Measurements from ENCODE around the gene BICRA. TPM values are rescaled to one million over a fixed set of nuclear protein-coding genes. Genes with fewer than 3 reads are reported as not detected.
"Not testable (repeated sequence)": the region's sequence is repeated elsewhere in the genome, so short reads cannot be mapped to it uniquely, and the experiment has no call there.

Gene BICRA
- 10 to 100 TPM; 23.3 to 25.5 TPM for total RNA-seq

GRCh38 chr19:47608969-47609905 lies at the start of gene BICRA:
TSS of gene BICRA (plus strand) at chr19:47609134. CDS start at chr19:47673575, 64,441 bp downstream.
- ChIA-PET CTCF (interaction anchor here (0.6 to 2.2 kb wide), 4 partner anchors 10 to 147 kb away, joined by 3 to 11 read pairs (median 4); partner anchors contain the start of gene NAPA), POLR2A (interaction anchor here (0.6 to 1.0 kb wide), 3 partner anchors 11 to 260 kb away, joined by 4 read pairs; partner anchors contain the start of gene DHX34)
- Mint-ChIP-seq H3K4me1 (peaks cover 30% of the 10 kb centered on the region), H3K4me3 (peak within 1 kb of the TSS; percentile 93), H3K27ac (peak within 1 kb of the TSS; percentile 96), H3K9me3 (no peaks in the 10 kb centered on the region), H3K36me3 (ENCODE audit: low read depth) (peaks cover 25% of the 10 kb centered on the region), H3K27me3 (no peaks in the 10 kb centered on the region)
- DNase-seq: peak; percentile 85

GRCh38 chr19:47560999-47561398 lies 47.9 kb upstream of the BICRA start:
- Mint-ChIP-seq H3K36me3 (ENCODE audit: low read depth) (no peaks in the 10 kb centered on the region), H3K4me1 (peaks cover 10% of the 10 kb centered on the region), H3K9me3 (no peaks in the 10 kb centered on the region), H3K4me3 (no peak overlapping the region), H3K27me3 (peaks cover 4% of the 10 kb centered on the region), H3K27ac (no peak overlapping the region)
- no peak for DNase-seq
- ChIA-PET CTCF (interaction anchor here (0.6 to 1.7 kb wide), 5 partner anchors 10 to 77 kb away, joined by 3 to 9 read pairs (median 4); partner anchors contain the start of gene KPTN), POLR2A (interaction anchor here (0.6 kb wide), 1 partner anchor 643 kb away, joined by 9 read pairs; no protein-coding TSS in a partner anchor)

GRCh38 chr19:47561440-47562057 lies 47.4 kb upstream of the BICRA start:
- ChIA-PET POLR2A (no interaction called here), CTCF (interaction anchor here (0.5 to 1.7 kb wide), 4 partner anchors 14 to 132 kb away, joined by 3 to 9 read pairs (median 6); partner anchors contain the start of gene KPTN)

GRCh38 chr19:47564081-47564480 lies 44.9 kb upstream of the BICRA start:
- CTCF ChIA-PET: no interaction called here
- POLR2A ChIA-PET: no interaction called here
- Mint-ChIP-seq H3K4me3 (no peak overlapping the region), H3K27ac (no peak overlapping the region), H3K4me1 (peaks cover 10% of the 10 kb centered on the region), H3K36me3 (ENCODE audit: low read depth) (no peaks in the 10 kb centered on the region), H3K27me3 (peaks cover 4% of the 10 kb centered on the region), H3K9me3 (no peaks in the 10 kb centered on the region)
- no peak for DNase-seq

More at GRCh38 chr19:47561440-47562057, 47.4 kb upstream of the BICRA start:
- DNase-seq: no peak
- Mint-ChIP-seq H3K9me3 (no peaks in the 10 kb centered on the region), H3K27ac (peak overlapping the region; percentile 31), H3K27me3 (peaks cover 4% of the 10 kb centered on the region), H3K36me3 (ENCODE audit: low read depth) (no peaks in the 10 kb centered on the region), H3K4me3 (no peak overlapping the region), H3K4me1 (peaks cover 10% of the 10 kb centered on the region)

- H3K36me3 Mint-ChIP-seq (ENCODE audit: low read depth): no peaks in the 10 kb centered on the region
- peaks cover 11% of the 10 kb centered on the region for H3K4me1 Mint-ChIP-seq
- no peaks in the 10 kb centered on the region for H3K9me3 Mint-ChIP-seq
- POLR2A ChIA-PET: no interaction called here
- no peak for DNase-seq
- no peak overlapping the region for H3K4me3 Mint-ChIP-seq
- H3K27me3 Mint-ChIP-seq: peaks cover 10% of the 10 kb centered on the region
- H3K27ac Mint-ChIP-seq: no peak overlapping the region
- CTCF ChIA-PET: no interaction called here
These were observed 39.6 kb upstream of the BICRA start for GRCh38 chr19:47569331-47569730.

GRCh38 chr19:47572635-47573034 lies 36.3 kb upstream of the BICRA start:
- no peak overlapping the region for H3K4me3 Mint-ChIP-seq
- no peaks in the 10 kb centered on the region for H3K36me3 Mint-ChIP-seq (ENCODE audit: low read depth)
- no peaks in the 10 kb centered on the region for H3K9me3 Mint-ChIP-seq
- POLR2A ChIA-PET: no interaction called here
- CTCF ChIA-PET: no interaction called here
- peaks cover 10% of the 10 kb centered on the region for H3K27me3 Mint-ChIP-seq
- peaks cover 34% of the 10 kb centered on the region for H3K4me1 Mint-ChIP-seq
- H3K27ac Mint-ChIP-seq: no peak overlapping the region
- DNase-seq: no peak

- no peaks in the 10 kb centered on the region for H3K9me3 Mint-ChIP-seq
- peak; percentile 78 for DNase-seq
- H3K27me3 Mint-ChIP-seq: peaks cover 10% of the 10 kb centered on the region
- no peaks in the 10 kb centered on the region for H3K36me3 Mint-ChIP-seq (ENCODE audit: low read depth)
- H3K27ac Mint-ChIP-seq: peak within 1 kb of the TSS; percentile 36
- CTCF ChIA-PET: interaction anchor here (1.0 to 1.3 kb wide), 2 partner anchors 10 to 137 kb away, joined by 3 to 4 read pairs; no protein-coding TSS in a partner anchor
- POLR2A ChIA-PET: no interaction called here
- H3K4me1 Mint-ChIP-seq: peaks cover 39% of the 10 kb centered on the region
- H3K4me3 Mint-ChIP-seq: peak within 1 kb of the TSS; percentile 25
These were observed 35.6 kb upstream of the BICRA start, which contains the start of gene ZNF541 for GRCh38 chr19:47573071-47574026. TSS of gene ZNF541 (minus strand) at chr19:47573148. CDS start at chr19:47555856, 17,292 bp downstream.

- Mint-ChIP-seq H3K36me3 (ENCODE audit: low read depth) (no peaks in the 10 kb centered on the region), H3K27me3 (no peaks in the 10 kb centered on the region), H3K27ac (peak overlapping the region; percentile 62), H3K9me3 (no peaks in the 10 kb centered on the region), H3K4me3 (no peak overlapping the region), H3K4me1 (peaks cover 60% of the 10 kb centered on the region)
- no peak for DNase-seq
- ChIA-PET CTCF (no interaction called here), POLR2A (no interaction called here)
These were observed 28.5 kb upstream of the BICRA start for GRCh38 chr19:47580397-47580796.

GRCh38 chr19:47581605-47582319 lies 27.2 kb upstream of the BICRA start:
- Mint-ChIP-seq H3K36me3 (ENCODE audit: low read depth) (no peaks in the 10 kb centered on the region), H3K27ac (peak overlapping the region; percentile 79), H3K4me1 (peaks cover 47% of the 10 kb centered on the region), H3K4me3 (peak overlapping the region; percentile 21), H3K9me3 (peaks cover 6% of the 10 kb centered on the region), H3K27me3 (no peaks in the 10 kb centered on the region)
- no peak for DNase-seq
- CTCF ChIA-PET: interaction anchor here (0.7 kb wide), 1 partner anchor 63 kb away, joined by 3 read pairs; no protein-coding TSS in a partner anchor
- POLR2A ChIA-PET: no interaction called here

GRCh38 chr19:47582320-47582909 lies 26.5 kb upstream of the BICRA start:
- no peaks in the 10 kb centered on the region for H3K36me3 Mint-ChIP-seq (ENCODE audit: low read depth)
- peak; percentile 27 for DNase-seq
- peak overlapping the region; percentile 88 for H3K27ac Mint-ChIP-seq
- ChIA-PET CTCF (no interaction called here), POLR2A (no interaction called here)
- H3K27me3 Mint-ChIP-seq: no peaks in the 10 kb centered on the region
- H3K4me1 Mint-ChIP-seq: peaks cover 40% of the 10 kb centered on the region
- peak overlapping the region; percentile 59 for H3K4me3 Mint-ChIP-seq
- H3K9me3 Mint-ChIP-seq: peaks cover 7% of the 10 kb centered on the region

GRCh38 chr19:47583161-47583560 lies 25.8 kb upstream of the BICRA start:
- H3K36me3 Mint-ChIP-seq (ENCODE audit: low read depth); H3K9me3 Mint-ChIP-seq; DNase-seq; H3K4me3 Mint-ChIP-seq; H3K27me3 Mint-ChIP-seq: not testable (repeated sequence)
- CTCF ChIA-PET: interaction anchor here (0.6 to 2.1 kb wide), 4 partner anchors 9 to 501 kb away, joined by 3 to 4 read pairs (median 4); partner anchors contain the start of gene NAPA
- POLR2A ChIA-PET: interaction anchor here (0.6 kb wide), 1 partner anchor 68 kb away, joined by 5 read pairs; the partner anchor contains the start of gene NAPA
- Mint-ChIP-seq H3K4me1 (peaks cover 34% of the 10 kb centered on the region), H3K27ac (peak overlapping the region; percentile 50)

All from activated CD4-positive, alpha-beta T cell treated with anti-CD3 and anti-CD28 coated beads, Interleukin-2, amount 10 ng/mL, durations not matched to agents 7 days and 5 days (primary cell).